ENCODE measurements around the gene ADORA1.

DNA sequence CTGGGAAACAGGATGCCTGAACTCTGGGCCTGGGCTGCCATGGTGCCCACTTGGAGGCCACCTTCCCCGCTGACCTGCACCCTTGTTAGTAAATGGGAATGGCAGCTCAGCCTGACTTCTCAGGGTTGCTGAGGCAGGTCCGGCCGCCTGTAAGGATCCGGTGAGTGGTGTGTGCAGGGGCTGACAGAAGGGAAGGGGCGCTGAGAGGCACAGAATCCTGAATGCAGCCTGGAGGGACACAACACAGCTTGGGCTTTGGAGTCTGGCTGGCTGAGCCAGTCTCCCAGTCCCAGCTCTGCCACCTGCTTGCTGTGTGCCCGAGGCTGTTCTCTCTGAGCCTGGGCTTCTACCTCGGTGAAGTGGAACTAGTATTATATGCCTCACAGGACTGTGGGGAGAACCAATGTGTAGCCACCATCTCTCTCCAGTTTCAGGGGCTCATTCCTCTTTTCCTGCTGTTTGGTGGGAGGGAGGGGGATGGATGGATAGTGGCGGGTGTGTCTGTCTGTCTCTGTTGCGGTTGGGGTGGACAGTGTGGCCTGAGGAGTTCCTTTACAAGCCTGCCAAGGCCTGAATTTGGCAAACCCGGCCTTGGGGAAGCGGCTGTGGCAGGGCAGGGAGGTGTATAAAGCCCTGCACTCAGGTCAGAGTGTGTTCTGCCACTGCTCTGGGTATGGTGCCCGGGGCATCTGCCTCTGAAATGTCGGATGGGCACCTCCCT lies 18.0 kb downstream of the ADORA1 start:
- TF ChIP-seq, protein P1, sequence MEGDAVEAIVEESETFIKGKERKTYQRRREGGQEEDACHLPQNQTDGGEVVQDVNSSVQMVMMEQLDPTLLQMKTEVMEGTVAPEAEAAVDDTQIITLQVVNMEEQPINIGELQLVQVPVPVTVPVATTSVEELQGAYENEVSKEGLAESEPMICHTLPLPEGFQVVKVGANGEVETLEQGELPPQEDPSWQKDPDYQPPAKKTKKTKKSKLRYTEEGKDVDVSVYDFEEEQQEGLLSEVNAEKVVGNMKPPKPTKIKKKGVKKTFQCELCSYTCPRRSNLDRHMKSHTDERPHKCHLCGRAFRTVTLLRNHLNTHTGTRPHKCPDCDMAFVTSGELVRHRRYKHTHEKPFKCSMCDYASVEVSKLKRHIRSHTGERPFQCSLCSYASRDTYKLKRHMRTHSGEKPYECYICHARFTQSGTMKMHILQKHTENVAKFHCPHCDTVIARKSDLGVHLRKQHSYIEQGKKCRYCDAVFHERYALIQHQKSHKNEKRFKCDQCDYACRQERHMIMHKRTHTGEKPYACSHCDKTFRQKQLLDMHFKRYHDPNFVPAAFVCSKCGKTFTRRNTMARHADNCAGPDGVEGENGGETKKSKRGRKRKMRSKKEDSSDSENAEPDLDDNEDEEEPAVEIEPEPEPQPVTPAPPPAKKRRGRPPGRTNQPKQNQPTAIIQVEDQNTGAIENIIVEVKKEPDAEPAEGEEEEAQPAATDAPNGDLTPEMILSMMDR (conservative IDR thresholded peaks at IDR 0.05; ENCODE audit: low read depth, low read length) = no peak
- TF ChIP-seq MXI1 (IDR thresholded peaks at IDR 0.05; ENCODE audit: borderline replicate concordance, low read depth, low read length) (no peak), CHD1 (IDR thresholded peaks at IDR 0.05; ENCODE audit: low read depth, low read length) (no peak), CEBPB (IDR thresholded peaks at IDR 0.05; ENCODE audit: low read depth, low read length) (no peak), FOS (IDR thresholded peaks at IDR 0.05; ENCODE audit: low read depth, low read length) (no peak), POLR2A (IDR thresholded peaks at IDR 0.05; ENCODE audit: low read depth, low read length) (no peak), NFE2L2 (IDR thresholded peaks at IDR 0.05; ENCODE audit: low read depth, low read length) (no peak), RAD21 (IDR thresholded peaks at IDR 0.05; ENCODE audit: low read length) (no peak), MAZ (IDR thresholded peaks at IDR 0.05; ENCODE audit: borderline replicate concordance, low read depth, low read length) (no peak), RFX5 (IDR thresholded peaks at IDR 0.05; ENCODE audit: low read depth, low read length) (no peak), BHLHE40 (IDR thresholded peaks at IDR 0.05; ENCODE audit: low read depth, low read length) (no peak), MAFK (IDR thresholded peaks at IDR 0.05; ENCODE audit: low read depth, low read length) (no peak)
- TF ChIP-seq, protein P2, sequence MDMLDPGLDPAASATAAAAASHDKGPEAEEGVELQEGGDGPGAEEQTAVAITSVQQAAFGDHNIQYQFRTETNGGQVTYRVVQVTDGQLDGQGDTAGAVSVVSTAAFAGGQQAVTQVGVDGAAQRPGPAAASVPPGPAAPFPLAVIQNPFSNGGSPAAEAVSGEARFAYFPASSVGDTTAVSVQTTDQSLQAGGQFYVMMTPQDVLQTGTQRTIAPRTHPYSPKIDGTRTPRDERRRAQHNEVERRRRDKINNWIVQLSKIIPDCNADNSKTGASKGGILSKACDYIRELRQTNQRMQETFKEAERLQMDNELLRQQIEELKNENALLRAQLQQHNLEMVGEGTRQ (IDR thresholded peaks at IDR 0.05; ENCODE audit: low read depth, low read length) = no peak
- TF ChIP-seq, protein P3, sequence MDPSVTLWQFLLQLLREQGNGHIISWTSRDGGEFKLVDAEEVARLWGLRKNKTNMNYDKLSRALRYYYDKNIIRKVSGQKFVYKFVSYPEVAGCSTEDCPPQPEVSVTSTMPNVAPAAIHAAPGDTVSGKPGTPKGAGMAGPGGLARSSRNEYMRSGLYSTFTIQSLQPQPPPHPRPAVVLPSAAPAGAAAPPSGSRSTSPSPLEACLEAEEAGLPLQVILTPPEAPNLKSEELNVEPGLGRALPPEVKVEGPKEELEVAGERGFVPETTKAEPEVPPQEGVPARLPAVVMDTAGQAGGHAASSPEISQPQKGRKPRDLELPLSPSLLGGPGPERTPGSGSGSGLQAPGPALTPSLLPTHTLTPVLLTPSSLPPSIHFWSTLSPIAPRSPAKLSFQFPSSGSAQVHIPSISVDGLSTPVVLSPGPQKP (IDR thresholded peaks at IDR 0.05; ENCODE audit: borderline replicate concordance, low read depth, low read length) = no peak

Data from IMR-90 (cell line).